Stimulated activated CD8-positive, alpha-beta memory T cell treated with anti-CD3 and anti-CD28 coated beads, Interleukin-12 subunit alpha, Interleukin-12 subunit beta, amount 100 ng/mL, for 24 hours (primary cell): Measurements from ENCODE around the gene SEMA3G.
A peak's percentile ranks its signal among the peaks of the same experiment; 100 is the strongest.

Experiments used
- DNase-seq: peaks from one replicate; pipeline ENCODE4 v3.0.0-alpha.2; 2020; ENCODE audit errors: extremely low read depth

SEMA3G gene

DNA sequence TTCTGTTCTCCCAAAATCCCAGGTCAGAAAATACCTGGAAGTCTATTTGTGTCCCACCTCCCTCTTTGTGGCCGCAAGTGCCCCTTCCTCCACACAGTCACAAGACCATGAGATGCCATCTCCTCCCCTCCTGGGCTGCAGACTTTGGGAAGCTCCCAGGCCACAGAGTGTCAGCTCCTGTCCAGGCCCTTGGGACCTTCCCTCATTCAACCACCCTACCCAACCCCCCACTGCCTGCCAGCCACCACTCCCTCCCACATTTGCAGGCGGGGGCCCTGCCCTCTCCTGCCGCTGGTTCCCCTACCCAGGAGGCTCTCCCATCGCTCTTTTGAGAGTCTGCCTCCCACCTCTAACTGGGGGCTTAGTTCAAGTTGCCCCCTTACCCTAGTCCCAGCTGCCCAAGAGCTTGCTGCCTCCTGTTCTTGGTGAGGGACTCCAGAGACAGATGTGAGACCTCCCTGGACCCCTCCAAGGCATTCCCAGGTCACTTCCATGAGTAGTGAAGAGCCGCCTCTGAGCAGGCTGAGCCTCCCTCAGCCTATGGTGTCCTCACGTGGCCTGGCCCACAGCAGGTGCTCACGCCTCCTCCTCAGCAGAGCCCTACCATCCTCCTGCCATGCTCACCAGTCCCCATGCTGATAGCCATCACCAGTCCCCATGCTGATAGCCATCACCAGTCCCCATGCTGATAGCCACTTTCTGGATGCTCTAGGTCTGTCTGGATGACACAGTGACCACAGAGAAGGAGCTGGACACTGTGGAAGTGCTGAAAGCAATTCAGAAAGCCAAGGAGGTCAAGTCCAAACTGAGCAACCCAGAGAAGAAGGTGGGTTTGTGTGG, 34.4 kb upstream of the SEMA3G start:
- DNase-seq, result no peak

DNA sequence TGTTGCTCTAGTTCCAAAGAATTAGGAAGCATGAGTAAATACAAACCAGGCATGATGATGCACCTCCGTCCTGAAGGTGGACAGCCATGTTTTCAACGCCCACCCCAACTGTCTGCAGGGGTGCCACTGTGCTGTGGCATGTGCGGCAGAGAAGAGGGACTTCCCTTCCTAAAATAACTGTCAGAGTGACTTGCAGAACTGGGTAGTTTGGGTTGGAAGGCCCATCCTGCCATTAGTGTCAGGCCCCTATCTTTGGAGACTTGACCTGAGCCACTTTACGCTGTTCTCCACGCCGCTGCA, 32.8 kb upstream of the SEMA3G start:
- no peak for DNase-seq

GRCh38 chr3:52477076-52477795, 32.3 kb upstream of the SEMA3G start:
- no peak for DNase-seq

GRCh38 chr3:52473026-52473425, 28.1 kb upstream of the SEMA3G start:
- DNase-seq, result no peak

- DNase-seq, result no peak
Measured at GRCh38 chr3:52472239-52473000, 27.5 kb upstream of the SEMA3G start.

GRCh38 chr3:52471371-52472238, 26.7 kb upstream of the SEMA3G start:
- DNase-seq, result no peak

DNA sequence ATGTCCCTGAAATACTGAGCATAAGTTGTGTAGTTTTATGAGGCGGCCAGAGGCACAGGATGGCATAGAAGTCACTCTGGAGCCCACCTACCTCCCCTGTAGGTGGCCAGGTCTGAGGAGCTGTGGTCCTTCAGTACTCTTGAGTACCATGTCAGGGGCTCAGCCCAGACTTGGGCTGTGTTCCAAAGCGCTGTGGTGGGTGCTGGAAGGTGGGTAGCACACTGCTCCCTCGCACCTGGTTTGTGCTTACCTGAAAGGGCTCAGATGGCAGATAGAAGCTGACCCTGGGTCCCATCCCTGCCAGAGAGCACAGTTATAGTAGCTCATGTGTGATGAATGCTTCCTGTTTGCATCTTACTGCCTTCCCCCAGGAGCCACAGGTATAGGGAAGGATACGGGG, 26.0 kb upstream of the SEMA3G start:
- DNase-seq, result no peak

GRCh38 chr3:52469001-52469400, 24.1 kb upstream of the SEMA3G start:
- DNase-seq, result no peak

GRCh38 chr3:52468336-52468735, 23.4 kb upstream of the SEMA3G start:
- DNase-seq, result no peak

- no peak for DNase-seq
Measured at GRCh38 chr3:52463416-52463815, 18.5 kb upstream of the SEMA3G start.

DNA sequence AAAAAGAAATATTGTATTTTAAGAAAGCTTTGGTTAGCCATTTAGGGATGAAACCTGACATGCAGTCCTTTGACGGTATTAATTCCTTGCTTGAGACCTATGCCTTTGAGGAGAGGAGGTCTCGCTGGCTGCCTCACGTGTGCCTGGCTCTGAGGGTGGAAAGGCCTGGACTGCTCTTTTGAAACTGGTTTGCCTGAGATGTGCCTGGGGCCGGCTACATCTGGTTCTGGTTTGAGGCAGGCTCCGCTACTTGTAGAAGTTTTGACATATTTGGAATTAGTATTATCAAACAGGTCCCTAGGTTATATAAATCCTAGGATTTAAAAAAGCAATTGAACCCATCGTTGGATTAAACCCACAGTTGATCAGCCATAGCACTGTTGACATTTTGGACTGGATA, 17.0 kb upstream of the SEMA3G start:
- no peak for DNase-seq

DNA sequence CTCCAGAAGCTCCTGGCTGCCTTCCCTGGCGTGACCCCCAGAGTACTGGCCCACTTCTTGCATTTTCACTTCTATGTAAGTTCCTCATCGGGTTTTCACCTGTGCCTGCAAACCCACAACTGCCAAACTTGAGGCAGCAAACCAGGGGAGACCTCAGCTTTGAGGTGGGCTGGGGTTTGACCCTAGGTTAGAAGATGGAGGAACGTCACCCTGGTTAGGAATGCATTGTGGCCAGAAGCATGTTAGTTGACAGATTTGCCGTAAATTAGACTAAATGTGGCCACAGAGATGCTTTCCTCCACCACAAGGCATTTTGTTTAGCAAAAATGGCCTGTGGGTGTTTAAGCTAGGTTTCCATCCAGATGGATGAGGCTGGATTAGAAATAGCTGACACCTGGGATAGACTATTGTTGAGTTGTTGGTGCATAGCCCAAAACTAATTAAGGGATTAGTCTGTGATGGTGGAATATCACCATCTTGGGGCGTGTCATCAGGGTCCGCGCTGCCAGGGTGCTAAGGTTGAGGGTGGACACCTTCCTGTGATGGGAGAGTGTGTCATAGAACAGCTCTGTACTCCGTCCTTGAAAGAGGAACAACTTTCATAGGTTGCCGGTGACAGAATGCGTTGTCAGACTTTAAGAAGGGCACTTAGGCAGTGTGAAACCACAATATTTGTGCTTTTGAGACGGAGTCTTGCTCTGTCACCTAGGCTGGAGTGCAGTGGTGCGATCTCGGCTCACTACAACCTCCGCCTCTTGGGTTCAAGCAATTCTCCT, 14.1 kb upstream of the SEMA3G start:
- no peak for DNase-seq

- no peak for DNase-seq
Measured at GRCh38 chr3:52458031-52458760, 13.3 kb upstream of the SEMA3G start.

DNA sequence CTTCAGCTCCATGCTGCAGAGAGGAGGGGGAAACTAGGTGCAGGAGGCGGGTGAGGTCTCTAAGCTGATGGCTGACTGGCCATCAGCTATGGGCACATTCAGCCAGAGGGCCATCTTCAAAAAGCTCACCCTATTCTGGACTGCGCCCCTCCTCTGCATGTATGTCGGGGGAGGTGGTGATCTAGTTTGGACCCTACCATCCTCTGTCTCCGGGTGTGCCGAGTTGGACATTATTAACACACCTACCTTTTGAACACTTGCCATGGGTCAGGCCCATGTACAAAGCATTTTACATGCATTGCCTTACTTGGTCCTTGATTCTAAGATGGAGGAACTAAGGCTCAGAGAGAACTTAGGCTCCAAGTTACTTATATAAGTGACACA, 11.9 kb upstream of the SEMA3G start:
- no peak for DNase-seq

- DNase-seq, result no peak
Measured at GRCh38 chr3:52456169-52456799, 11.4 kb upstream of the SEMA3G start.

GRCh38 chr3:52455283-52456168, 10.6 kb upstream of the SEMA3G start, which contains the start of gene NISCH:
Gene NISCH, plus strand, starts transcription at chr3:52455604. Its CDS starts 38 bp downstream, at chr3:52455642.
- peak; percentile 89 for DNase-seq

DNA sequence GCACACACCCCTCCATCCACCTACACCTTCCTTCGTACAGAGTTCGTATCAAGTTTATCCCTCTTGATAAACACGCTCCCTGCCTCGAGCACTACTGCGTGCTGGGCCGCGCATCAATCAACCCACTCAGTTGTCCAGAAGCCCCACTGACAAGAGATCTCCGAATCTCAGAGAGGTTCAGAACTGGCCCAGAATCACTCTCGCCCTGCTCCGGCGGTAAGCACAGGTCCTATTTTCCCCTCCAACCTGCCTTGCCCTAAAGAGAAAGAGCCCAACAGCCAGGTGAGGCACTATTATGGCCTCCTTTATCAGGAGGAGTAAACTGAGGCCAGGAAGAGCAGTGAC, 10.0 kb upstream of the SEMA3G start:
- DNase-seq, result no peak

GRCh38 chr3:52454250-52454937, 9.5 kb upstream of the SEMA3G start:
- no peak for DNase-seq
